NCI-H226 (cell line): ENCODE results near the gene CYP4Z1.
"Not testable (repeated sequence)": the region's sequence is repeated elsewhere in the genome, so short reads cannot be mapped to it uniquely, and the experiment has no call there.

Source experiments
- DNase-seq: peaks from one replicate; pipeline ENCODE4 v3.0.0-alpha.2; 2015

The CYP4Z1 gene

GRCh38 chr1:47067097-47067594, at the start of gene CYP4Z1:
Gene CYP4Z1 (plus strand): TSS chr1:47067231. CDS start chr1:47067491, 260 bp downstream.
- no peak for DNase-seq

- no peak for DNase-seq
Measured at GRCh38 chr1:47021070-47021469, 46.0 kb upstream of the CYP4Z1 start.

GRCh38 chr1:47023268-47024140, 43.5 kb upstream of the CYP4Z1 start, which contains the start of gene CYP4X1:
Gene CYP4X1 (plus strand): TSS chr1:47023669. CDS start chr1:47023818, 149 bp downstream.
- no peak for DNase-seq

- DNase-seq: no peak
Measured at GRCh38 chr1:47024141-47024801, 42.8 kb upstream of the CYP4Z1 start.

GRCh38 chr1:47030170-47030805, 36.7 kb upstream of the CYP4Z1 start:
- DNase-seq: no peak

GRCh38 chr1:47031059-47031458, 36.0 kb upstream of the CYP4Z1 start:
- peak; percentile 65 for DNase-seq

GRCh38 chr1:47031585-47031984, 35.4 kb upstream of the CYP4Z1 start:
- DNase-seq: no peak

- no peak for DNase-seq
Measured at GRCh38 chr1:47036764-47037163, 30.3 kb upstream of the CYP4Z1 start.

GRCh38 chr1:47059376-47059775, 7.7 kb upstream of the CYP4Z1 start:
- DNase-seq: no peak

GRCh38 chr1:47069080-47069479, 2.0 kb downstream of the CYP4Z1 start:
- DNase-seq: not testable (repeated sequence)

GRCh38 chr1:47069509-47069908, 2.5 kb downstream of the CYP4Z1 start:
- not testable (repeated sequence) for DNase-seq

GRCh38 chr1:47089356-47089755, 22.3 kb downstream of the CYP4Z1 start:
- DNase-seq: not testable (repeated sequence)

- DNase-seq: not testable (repeated sequence)
Measured at GRCh38 chr1:47091476-47091875, 24.4 kb downstream of the CYP4Z1 start.

- DNase-seq: peak; percentile 22
Measured at GRCh38 chr1:47104816-47105215, 37.8 kb downstream of the CYP4Z1 start.

GRCh38 chr1:47106792-47107191, 39.8 kb downstream of the CYP4Z1 start:
- no peak for DNase-seq

- peak; percentile 77 for DNase-seq
Measured at GRCh38 chr1:47107851-47108574, 41.0 kb downstream of the CYP4Z1 start.

- DNase-seq: peak; percentile 29
Measured at GRCh38 chr1:47109482-47109881, 42.5 kb downstream of the CYP4Z1 start.

- DNase-seq: no peak
Measured at GRCh38 chr1:47113178-47113577, 46.1 kb downstream of the CYP4Z1 start.

- DNase-seq: not testable (repeated sequence)
Measured at GRCh38 chr1:47121039-47121438, 54.0 kb downstream of the CYP4Z1 start.

GRCh38 chr1:47124834-47125233, 57.8 kb downstream of the CYP4Z1 start:
- DNase-seq: not testable (repeated sequence)

- DNase-seq: not testable (repeated sequence)
Measured at GRCh38 chr1:47126997-47127396, 60.0 kb downstream of the CYP4Z1 start.

- DNase-seq: no peak
Measured at GRCh38 chr1:47128221-47128620, 61.2 kb downstream of the CYP4Z1 start.
